A204.1 (cell line): Measurements from ENCODE around the gene RAMP3.
"Not testable (repeated sequence)": the region's sequence is repeated elsewhere in the genome, so short reads cannot be mapped to it uniquely, and the experiment has no call there.

ENCODE experiments used
- FAIRE-seq: peaks from 2 replicates; lab custom pipeline; 2012; peaks lifted over from hg19 to GRCh38; lab: Jason Lieb, UNC

Gene RAMP3

DNA sequence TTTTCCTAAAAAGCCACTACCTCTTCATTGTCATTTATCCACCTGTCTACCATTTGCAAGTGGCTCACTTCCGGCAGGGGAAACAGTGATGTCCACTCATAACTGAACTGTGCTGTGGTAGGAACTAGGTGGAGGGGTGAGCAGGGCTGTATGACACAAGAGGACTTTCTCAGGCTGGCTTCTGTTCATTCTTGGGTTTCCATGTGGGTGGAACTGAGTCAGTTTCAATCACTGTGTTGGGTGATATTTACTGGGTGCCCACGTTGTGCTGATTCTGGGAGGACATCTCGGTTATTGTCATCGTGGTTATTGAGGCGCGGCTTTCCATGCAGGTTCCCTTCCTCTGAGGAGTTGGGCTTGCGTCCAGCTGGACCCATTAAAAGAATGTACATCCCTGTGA, 38.8 kb downstream of the RAMP3 start:
- no peak for FAIRE-seq

DNA sequence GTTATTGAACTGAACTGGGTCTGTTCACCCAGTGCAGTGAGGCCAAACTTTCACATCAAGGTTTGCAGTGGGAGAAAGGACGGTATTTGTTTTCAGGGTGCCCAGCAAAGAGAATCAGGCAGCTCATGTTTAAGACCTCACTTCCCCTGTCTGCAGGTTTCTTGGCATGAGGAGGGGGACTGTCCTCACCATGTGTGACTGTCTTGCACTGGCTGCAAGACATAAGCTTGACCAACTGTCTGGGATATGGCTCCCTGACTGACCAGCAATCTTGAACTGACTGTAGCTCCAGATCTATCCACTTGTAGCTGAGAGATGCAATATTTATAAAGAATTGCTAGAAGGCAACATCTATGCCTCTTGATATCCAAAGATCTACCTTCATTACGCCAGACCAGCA, 39.9 kb downstream of the RAMP3 start:
- FAIRE-seq, result no peak

DNA sequence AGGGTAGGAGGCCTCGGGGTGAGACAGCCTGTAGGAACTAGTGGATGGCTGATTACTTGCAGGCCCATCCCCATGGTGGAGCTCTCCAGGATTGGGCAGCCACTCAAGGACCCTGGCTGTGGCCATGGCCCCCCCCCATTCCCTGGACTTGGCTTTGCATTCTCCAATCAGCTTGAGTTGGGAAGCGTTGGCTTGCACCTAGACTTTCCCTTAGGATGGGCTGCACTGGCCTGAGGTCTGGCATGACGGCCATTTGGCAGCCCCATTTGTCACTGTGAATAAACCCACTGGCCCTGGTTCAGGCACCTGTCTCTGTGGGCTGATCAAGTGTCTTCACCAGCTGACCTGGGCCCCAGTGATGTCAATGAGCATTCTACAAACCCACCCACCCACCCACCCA, 41.4 kb downstream of the RAMP3 start:
- FAIRE-seq, result no peak

DNA sequence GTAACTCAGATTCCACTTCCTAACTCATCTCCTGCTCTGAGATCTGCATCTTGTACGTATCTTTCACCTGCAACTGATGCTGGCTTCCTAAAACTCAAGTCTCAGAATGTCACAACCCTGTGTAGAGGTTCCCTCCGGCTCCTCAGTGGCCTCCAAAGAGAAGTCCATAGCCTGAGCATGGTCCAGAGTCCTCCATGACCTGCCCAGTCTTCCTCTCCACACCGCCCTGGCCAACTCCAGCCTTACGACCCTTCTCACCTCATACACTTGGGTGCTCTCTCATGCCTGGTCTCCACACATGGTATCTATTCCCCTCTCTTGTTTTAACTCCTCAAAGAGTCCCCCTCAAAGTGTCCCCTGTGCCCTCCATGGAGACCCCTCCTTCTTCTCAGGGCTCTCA, 41.9 kb downstream of the RAMP3 start:
- no peak for FAIRE-seq

DNA sequence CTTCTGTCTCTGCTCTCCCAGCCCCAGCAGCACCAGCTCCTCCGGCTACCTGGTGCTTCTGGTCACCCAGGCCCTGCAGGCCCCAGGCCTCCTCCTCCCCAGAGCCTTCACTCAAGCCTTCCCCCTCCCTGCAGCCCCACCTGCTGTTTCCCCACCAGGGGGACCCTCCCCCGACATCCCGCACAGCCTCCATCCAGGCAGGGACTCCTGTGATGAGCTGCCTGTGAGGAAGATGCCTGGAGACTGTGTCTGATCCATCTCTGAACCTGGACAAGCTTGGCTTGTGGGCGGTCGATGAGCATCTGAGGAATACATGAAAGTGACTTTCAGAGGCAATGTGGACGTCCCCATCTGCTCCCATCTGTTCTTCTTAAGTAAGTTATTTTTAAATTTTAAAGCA, 45.0 kb downstream of the RAMP3 start:
- FAIRE-seq, result no peak

DNA sequence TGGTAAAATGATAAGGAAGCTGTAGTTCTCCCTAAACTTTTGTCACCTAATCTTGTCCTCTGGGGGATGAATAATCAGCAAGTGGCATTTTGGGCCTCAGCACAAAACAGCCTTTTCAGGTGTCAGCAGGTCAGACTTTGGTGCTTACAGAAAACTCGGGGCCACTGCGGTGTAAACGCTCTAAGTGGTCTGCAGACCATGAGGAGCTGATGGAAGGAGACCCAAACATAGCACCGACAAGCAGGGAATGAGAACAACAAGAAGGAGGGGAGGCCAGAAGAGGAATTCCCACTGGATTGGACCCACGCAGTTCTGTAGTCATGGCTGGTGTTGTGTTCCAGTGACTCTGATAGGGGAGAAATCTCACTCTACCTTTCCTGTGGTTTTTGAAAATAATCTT, 45.4 kb downstream of the RAMP3 start:
- no peak for FAIRE-seq

DNA sequence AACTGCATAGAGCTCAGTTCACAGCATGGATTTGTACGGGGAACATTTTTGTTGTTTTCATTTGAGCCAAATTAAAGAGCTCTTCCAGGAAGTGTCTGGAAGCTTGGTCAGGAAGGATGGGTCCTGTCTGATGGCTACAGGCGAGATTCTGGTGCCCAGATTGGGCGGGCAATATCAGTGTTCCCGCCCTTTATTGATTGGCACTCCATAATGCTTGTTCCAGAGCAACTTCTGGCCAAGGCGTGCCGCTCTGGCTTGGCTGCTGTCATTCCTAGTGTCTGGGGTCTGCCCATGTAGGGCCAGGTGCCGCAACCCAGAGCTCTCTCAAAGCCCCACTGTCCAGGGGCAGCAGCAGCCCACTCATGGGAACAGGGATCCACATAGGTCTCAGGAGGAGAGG, 45.9 kb downstream of the RAMP3 start:
- FAIRE-seq, result no peak

DNA sequence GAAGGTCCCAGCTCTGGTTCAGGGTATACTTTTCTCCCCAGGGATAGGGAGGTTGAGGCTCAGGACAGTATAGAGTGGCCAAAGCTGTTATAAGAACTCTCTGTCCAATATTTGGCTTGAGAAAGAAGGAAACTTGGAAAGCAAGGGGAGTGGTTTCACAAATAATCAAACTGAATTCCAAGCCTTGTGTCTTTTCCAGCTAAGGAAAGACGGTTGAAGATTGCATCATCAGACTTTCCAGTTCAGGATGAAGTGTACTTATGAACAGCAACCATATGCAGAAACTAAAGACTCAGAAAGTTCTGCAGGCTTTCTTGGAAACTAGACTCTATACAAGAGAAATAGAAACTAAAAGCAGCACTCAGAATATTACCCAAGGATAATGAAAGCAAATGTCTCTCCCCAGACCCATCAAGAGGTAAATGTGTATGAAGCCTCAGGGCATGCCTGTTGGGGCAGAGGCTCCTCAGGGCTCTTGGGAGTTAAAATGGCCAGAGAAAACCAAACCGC, 46.4 kb downstream of the RAMP3 start:
- FAIRE-seq, result peak; percentile 99

DNA sequence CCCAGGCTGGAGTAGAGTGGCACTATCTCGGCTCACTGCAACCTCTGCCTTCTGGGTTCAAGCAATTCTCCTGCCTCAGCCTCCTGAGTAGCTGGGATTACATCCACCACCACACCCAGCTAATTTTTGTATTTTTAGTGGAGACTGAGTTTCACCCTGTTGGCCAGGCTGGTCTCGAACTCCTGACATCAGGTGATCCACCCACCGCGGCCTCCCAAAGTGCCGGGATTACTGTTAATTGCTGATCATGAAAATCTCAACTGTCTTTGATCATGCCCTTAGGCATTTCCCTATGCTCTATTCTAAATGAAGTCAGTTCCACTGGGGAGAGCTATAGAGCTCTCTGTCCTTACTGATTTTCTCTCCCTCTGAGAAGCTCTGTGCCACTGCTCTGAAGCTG, 48.7 kb downstream of the RAMP3 start:
- FAIRE-seq, result not testable (repeated sequence)

DNA sequence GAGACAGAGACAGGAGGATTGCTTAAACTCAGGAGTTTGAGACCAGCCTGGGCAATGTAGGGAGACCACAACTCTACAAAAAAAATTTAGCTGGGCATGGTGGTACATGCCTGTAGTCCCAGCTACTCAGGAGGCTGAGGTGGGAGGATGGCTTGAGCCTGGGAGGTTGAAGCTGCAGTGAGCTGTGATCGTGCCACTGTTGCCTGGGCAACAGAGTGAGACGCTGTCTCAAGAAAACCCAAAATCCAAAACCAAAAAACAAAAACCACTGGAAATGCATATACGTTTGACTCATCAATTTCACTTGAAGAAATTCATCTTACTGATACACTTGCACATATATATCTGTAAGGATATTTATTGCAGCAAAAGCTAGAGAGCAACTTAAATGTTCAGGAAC, 52.3 kb downstream of the RAMP3 start:
- not testable (repeated sequence) for FAIRE-seq

DNA sequence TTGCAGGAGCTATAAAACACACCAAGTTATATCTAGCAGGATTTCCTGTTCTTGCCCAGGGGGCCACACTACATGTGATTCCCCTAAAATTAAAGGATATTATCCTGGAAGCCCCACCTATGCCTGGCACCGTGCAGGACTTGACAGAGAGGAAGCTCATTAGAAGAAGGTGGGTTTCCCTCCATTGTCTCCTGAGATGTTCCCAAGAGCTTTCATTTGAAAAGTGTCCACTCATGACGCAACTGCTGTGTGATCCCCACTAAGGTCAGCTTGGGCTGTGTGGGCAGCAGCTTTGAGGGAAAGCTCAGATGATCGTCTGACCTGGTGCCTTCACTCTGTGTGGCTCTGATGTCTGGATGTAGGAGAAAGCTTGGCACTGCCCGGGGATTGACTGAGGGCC, 53.5 kb downstream of the RAMP3 start:
- no peak for FAIRE-seq

DNA sequence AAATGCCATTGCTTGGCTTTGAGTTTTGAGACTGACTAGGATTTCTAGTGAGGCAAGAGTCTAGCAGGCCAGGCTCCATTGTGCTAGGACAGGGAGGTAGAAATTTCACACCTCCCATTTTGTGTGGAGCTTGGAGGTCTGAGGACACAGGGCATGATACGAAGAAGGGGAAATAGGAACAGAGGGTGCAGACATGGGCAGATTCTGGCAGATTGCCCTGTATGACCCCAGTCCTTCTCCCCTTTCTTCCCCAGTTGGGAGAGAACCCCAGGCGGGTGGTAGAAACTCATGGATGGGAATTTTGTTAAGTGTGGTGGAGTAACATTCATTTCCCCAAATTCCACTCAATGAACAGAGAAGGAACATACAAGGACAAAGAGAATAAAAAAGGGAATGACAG, 54.4 kb downstream of the RAMP3 start:
- no peak for FAIRE-seq

DNA sequence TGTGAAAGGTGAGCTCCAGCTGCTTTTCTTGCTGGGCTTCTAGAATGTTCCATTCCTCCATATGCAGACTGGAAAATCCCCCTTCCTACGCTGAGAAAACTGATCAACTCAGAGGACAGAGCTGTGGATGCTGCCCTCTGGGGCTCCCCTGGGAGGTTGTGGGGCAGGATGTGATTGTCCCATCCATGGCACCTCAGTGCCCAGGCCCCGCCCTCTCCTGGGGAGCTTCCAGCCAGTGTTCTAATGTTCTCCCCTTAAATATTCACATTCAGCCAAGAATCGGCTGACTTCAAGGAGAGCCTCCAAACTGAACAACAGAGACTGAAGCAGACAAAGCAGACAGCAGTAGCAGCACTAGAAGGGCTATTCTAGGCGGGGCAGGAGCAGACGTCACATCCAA, 55.0 kb downstream of the RAMP3 start:
- no peak for FAIRE-seq

DNA sequence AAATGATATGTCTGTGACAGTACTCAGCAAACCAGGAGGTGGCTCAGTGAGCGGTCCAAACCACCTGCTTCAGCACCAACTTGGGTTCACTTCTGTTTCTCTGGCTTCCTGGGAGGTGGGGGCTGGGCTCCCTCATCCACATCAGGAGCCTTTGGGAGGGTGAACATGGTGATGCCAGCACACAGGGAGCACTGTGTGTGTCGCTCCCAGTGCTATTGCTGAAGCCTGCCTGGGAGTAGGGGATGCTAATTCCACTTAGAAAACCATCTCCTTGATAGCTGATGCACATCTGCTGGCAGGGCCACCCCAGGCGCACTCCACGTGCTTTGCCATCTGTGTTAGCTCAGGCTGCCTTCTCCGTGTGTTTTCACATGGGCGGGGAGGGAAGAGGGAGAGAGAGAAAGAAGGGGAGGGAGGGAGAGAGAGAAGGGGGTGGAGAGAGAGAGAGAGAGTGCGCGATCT, 58.0 kb downstream of the RAMP3 start:
- FAIRE-seq, result no peak

DNA sequence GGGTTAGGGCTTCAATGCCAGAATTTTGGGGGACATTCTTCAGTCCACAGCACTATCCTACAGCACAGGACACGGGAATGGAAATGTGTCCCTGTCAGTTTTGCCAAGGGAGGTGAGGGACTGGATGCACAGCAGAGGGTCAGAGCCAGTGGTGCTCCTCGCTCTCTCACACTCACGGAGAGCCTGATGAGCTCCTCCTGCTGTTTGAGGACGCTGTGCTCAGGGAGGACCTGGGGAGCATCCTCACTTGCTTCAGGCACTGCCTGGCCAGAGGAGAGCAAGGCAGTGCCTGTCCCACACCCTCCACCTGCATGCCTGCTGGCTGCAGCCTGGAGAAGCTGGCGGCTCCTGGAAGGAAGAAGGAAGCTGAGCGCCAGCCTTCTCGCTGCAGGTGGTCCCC, 58.6 kb downstream of the RAMP3 start:
- no peak for FAIRE-seq

DNA sequence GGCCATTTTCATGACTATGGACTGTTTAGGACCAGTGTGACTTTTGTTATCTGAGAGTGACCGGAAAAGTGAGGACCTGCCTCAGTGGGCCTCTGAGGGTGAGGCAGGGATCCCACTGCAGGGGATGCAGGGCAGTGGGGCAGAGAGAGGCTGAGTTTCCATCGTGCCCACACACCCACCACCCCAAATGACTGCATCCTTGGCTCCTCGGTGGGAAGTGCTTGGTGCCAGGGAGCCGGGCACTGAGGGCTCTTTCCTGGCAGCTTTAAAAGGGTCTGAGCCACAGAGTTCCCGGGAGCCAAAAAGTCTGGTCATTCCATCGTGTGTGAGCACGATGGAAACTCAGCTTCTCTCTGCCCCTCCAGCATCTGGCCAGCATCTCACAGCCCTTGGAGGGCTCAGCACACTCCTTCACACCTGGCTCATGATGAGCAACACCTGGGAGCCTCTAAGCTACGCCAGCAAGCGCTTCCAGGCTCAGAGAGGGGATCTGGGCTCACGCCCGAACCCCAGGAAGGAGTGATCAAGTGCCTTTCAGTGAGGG, 59.1 kb downstream of the RAMP3 start:
- FAIRE-seq, result no peak

DNA sequence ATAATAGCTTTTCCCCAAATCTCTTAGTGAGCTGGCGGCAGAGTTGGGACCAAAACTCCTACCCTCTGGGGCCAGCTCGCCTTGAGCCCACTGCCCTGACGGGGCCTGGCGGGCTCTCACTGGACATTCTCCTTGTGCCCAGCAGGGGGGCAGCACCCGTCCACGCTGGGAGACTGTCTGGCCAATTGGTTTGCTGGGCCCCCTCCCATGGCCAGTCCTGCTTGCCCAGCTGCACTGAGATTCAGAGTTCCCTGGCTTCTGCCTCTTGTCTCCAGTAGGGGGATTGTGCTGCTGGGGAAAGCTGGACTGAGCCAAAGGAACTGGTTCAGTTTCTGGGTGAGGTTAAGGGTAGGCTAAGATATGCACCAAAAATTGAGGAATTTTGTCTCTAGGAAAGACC, 59.8 kb downstream of the RAMP3 start:
- FAIRE-seq, result no peak

DNA sequence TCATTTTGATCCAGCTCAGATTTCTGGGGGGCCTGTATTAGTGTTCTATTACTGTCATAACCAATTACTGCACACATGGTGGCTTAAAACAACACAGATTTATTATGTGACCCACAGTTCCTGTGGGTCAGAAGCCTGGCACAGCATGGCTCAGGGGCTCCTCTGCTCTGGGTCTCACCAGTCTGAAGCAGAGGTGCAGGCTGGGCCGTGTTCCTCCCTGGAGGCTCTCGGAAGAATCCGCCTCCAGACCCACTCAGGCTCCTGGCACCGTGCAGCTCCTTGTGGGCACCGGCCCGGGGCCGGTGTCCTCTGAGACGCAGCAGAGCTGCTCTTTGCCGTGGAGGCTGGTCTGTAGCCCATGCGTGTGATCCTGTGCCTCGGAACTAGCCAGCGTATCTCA, 61.5 kb downstream of the RAMP3 start:
- FAIRE-seq, result no peak

DNA sequence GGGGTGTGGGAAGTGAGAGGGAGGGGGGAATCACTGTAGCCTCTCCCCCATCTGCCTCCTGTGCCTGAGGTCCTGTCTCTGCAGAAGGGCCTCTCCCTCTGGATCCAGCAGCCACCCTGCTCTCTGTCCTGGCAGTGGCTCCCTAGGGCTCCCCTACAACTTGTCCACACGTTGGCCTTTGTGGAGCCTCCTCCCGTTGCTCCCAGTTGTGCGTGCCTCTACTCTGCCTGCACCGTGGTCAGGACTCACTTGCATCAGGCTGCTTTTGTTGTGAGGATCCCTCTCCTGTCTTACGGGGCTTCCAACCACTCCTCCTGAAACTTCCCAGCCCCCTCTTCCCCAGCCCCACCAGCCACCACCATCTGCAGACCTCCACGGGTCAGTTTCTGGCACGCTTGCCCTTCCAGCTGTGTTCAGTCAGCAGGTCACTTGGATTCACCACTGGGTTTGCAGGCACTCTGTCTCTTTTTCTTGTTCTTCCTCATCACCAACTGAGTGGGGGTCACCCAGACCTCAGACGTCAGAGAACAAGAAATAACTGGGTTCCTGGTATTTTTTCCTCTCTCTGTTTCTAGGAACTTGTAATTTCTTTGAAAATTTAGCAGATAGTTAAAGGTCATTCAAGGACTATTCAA, 62.3 kb downstream of the RAMP3 start:
- FAIRE-seq, result no peak

DNA sequence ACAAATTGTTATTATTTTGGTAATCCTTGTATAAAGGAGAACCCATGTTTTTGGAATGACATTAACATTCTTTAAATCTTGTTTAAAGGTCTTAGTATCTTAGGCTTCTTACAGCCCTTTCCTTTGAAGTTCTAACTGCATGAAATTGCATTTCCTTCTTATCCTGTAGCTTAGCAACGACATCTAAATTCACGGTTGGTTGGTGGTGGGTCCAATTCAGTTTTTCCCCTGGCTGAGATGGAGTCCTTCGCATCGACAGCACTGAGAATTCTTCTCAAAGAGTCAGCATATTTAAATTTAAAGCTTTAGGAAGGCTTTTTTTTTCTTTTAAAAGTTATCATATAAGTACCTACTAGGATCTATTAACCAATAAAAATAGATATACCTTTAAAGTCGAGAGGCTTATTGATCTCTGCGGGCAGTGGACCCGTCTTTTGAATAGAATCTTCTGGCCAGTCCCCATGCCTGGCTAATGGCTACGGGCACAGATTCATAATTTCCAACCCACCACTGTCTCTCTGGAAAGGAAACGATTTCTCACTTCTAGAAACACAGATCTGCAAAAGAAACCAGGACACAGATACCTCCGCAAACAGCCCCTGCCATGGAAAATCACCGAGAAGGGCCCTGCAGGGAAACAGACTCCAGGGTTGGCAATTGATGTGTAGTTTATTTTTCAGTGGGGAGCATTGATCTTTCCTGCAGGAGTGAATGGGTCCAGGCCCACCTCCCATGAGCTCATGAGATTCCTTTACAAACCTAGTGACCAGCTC, 63.4 kb downstream of the RAMP3 start:
- no peak for FAIRE-seq

DNA sequence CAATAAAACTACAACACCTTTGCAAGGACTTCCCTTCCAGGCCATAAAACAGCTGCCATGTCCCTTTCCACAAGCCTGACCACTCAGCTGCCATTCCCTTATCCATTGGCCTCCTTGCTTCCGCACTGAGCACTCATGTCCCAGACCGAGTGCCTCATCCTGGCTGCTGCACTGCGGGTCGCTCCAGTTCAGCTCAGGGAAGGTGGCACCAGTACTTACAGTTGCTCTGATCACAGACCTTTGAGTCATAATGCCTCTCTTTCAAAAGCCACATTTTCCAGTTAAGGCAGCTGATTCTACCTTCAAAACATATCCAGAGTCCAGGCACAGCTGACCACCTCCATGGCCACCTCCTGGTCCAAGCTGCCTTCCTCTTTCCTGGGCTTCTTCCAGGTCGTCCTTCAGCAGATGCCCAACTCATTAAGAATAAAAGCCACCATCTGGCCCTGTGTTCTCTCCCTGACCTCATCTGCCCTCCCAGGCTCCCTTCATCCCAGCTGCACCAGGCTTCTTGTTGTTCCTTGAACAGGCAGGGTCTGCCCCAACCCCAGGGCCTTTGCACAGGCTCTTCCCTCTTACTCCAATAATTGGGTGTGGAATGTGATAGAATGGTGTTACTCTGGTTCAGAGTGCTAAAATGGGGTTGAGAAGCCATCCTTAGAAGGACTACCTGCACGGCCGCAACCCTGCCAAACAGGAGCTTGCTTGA, 64.5 kb downstream of the RAMP3 start:
- no peak for FAIRE-seq

DNA sequence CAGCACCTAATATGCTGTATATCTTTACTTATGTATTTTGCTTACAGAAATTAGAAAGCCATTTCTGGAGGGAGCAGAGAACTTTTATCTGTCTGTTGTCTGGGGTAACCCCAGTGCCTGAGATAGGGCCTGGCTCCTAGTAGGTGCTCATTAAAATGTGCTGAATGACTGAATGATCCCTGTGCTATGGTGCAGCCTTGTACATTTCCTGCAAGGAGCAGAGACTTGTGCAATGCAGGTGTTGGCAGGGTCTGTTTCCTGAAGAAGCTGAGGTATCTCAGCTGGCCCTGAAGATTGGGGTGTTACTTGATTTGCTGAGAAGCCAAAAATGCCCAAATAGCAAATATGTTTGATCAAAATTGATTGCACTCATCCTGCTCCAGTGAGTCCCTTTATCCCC, 65.5 kb downstream of the RAMP3 start:
- no peak for FAIRE-seq
